Loucy (cell line): ENCODE results near the gene JOSD1.
"Not testable (repeated sequence)": the region's sequence is repeated elsewhere in the genome, so short reads cannot be mapped to it uniquely, and the experiment has no call there.

ENCODE experiments used
- H2AFZ ChIP-seq: fragments of 200-600 bp; sonication (generic); 2 replicates; pipeline ENCODE4 v1.6.0; 2016; ENCODE audit warnings: antibody characterized with exemption, mild to moderate bottlenecking, low read length, moderate library complexity
- H3F3A ChIP-seq: fragments of 200-600 bp; 2 replicates; pipeline ENCODE4 v1.6.0; 2016; ENCODE audit warnings: antibody characterized with exemption, low read depth, mild to moderate bottlenecking
- H3K27me3 ChIP-seq: fragments of 200-600 bp; sonication (generic); 2 replicates; pipeline ENCODE4 v1.6.1; 2014; ENCODE audit warnings: low read length, mild to moderate bottlenecking; ENCODE audit not compliant: insufficient read depth, poor library complexity, severe bottlenecking
- H3K36me3 ChIP-seq: fragments of 200-600 bp; sonication (generic); 2 replicates; pipeline ENCODE4 v1.6.1; 2016; ENCODE audit warnings: low read length; ENCODE audit not compliant: insufficient read depth
- H3K4me1 ChIP-seq: fragments of 200-600 bp; sonication (generic); 2 replicates; pipeline ENCODE4 v1.5.1; 2014; ENCODE audit warnings: low read length, mild to moderate bottlenecking; ENCODE audit not compliant: insufficient read depth, poor library complexity, severe bottlenecking
- H3K4me2 ChIP-seq: fragments of 200-600 bp; sonication (generic); 2 replicates; pipeline ENCODE4 v1.6.0; 2014; ENCODE audit warnings: antibody characterized with exemption, low read length, low read depth, mild to moderate bottlenecking; ENCODE audit not compliant: poor library complexity, severe bottlenecking
- H3K4me3 ChIP-seq: fragments of 200-600 bp; sonication (generic); 2 replicates; pipeline ENCODE4 v1.5.1; 2014; ENCODE audit warnings: low read length, mild to moderate bottlenecking, mixed read lengths; ENCODE audit not compliant: poor library complexity, severe bottlenecking
- H3K79me2 ChIP-seq: fragments of 200-600 bp; sonication (generic); 2 replicates; pipeline ENCODE4 v1.6.1; 2014; ENCODE audit warnings: low read length; ENCODE audit not compliant: insufficient read depth
- H3K9ac ChIP-seq: fragments of 200-600 bp; sonication (generic); 2 replicates; pipeline ENCODE4 v1.6.0; 2014; ENCODE audit warnings: mild to moderate bottlenecking, low read depth, low read length, moderate library complexity; ENCODE audit not compliant: poor library complexity, severe bottlenecking
- H3K9me2 ChIP-seq: fragments of 200-600 bp; sonication (generic); replicated peaks from 2 replicates; pipeline ENCODE4 v1.6.1; 2016; ENCODE audit warnings: low read depth, low read length, mixed read lengths
- H3K9me3 ChIP-seq: fragments of 200-600 bp; sonication (generic); 2 replicates; pipeline ENCODE4 v1.6.1; 2014; ENCODE audit warnings: mild to moderate bottlenecking, antibody characterized with exemption, low read length, low read depth; ENCODE audit not compliant: insufficient read depth
- H4K20me1 ChIP-seq: fragments of 200-600 bp; sonication (generic); 2 replicates; pipeline ENCODE4 v1.6.0; 2014; ENCODE audit warnings: antibody characterized with exemption, low read length, mild to moderate bottlenecking; ENCODE audit not compliant: insufficient read depth, poor library complexity, severe bottlenecking
- EZH2phosphoT487 ChIP-seq: fragments of 200-600 bp; IDR thresholded peaks from 2 replicates; pipeline ENCODE4 v1.6.1; 2018; ENCODE audit warnings: antibody characterized with exemption, mild to moderate bottlenecking, moderate library complexity, borderline replicate concordance
- TF ChIP-seq, protein P1 (sequence below): fragments of 200-600 bp; sonication (generic); conservative IDR thresholded peaks from 2 replicates; pipeline ENCODE4 v1.5.1; 2014; ENCODE audit warnings: mild to moderate bottlenecking, antibody characterized with exemption, low read length

The JOSD1 gene

DNA sequence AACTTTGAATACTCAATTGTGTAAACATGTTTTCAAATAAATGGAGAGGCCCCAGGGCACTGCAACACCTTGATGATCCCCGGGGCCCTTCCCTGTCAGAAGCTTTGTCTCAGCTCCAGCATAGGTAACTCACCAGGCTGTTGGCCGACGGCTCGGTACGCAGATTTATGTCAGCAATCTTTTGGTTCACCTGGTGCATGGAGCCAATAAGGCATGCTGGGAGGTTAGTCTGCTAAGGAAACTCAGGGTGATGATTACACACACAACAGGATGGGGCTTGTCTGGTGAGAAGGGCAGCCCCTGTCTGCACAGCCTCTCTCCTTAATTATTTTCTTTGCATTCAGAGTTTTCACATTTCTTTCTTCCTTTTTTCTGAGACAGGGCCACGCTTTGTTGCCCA, 55.3 kb downstream of the JOSD1 start:
- no peak for TF ChIP-seq EZH2phosphoT487
- TF ChIP-seq, protein P1, sequence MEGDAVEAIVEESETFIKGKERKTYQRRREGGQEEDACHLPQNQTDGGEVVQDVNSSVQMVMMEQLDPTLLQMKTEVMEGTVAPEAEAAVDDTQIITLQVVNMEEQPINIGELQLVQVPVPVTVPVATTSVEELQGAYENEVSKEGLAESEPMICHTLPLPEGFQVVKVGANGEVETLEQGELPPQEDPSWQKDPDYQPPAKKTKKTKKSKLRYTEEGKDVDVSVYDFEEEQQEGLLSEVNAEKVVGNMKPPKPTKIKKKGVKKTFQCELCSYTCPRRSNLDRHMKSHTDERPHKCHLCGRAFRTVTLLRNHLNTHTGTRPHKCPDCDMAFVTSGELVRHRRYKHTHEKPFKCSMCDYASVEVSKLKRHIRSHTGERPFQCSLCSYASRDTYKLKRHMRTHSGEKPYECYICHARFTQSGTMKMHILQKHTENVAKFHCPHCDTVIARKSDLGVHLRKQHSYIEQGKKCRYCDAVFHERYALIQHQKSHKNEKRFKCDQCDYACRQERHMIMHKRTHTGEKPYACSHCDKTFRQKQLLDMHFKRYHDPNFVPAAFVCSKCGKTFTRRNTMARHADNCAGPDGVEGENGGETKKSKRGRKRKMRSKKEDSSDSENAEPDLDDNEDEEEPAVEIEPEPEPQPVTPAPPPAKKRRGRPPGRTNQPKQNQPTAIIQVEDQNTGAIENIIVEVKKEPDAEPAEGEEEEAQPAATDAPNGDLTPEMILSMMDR, result no peak
- no peak overlapping the region for H3K9ac ChIP-seq

DNA sequence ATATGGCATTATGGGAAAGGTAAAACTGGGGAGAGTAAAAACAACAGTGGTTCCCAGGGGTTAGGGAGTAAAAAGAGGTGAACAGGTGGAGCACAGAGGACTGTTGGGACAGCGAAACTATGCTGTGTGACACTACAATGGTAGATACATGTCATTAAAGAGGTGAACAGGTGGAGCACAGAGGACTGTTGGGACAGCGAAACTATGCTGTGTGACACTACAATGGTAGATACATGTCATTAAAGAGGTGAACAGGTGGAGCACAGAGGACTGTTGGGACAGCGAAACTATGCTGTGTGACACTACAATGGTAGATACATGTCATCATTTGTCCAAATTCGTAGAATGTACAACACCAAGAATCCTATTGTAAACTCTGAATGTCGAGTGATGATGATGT, 56.5 kb downstream of the JOSD1 start:
- H3K9me2 ChIP-seq, H3K4me3 ChIP-seq, H3K36me3 ChIP-seq, H3K9ac ChIP-seq, H3K79me2 ChIP-seq, H3K4me2 ChIP-seq, H3K27me3 ChIP-seq, H4K20me1 ChIP-seq, H3K4me1 ChIP-seq, H3F3A ChIP-seq, H2AFZ ChIP-seq, H3K9me3 ChIP-seq: not testable (repeated sequence)

More for the DNA sequence above, 55.3 kb downstream of the JOSD1 start:
- H3K79me2 ChIP-seq, result no peaks in the 10 kb centered on the region
- no peak overlapping the region for H3K4me3 ChIP-seq
- no peaks in the 10 kb centered on the region for H4K20me1 ChIP-seq
- H3K9me2 ChIP-seq, result no peaks in the 10 kb centered on the region
- H3K27me3 ChIP-seq, result no peaks in the 10 kb centered on the region
- no peak overlapping the region for H2AFZ ChIP-seq
- H3F3A ChIP-seq, result no peaks in the 10 kb centered on the region
- no peaks in the 10 kb centered on the region for H3K9me3 ChIP-seq
- H3K4me1 ChIP-seq, result no peaks in the 10 kb centered on the region
- H3K4me2 ChIP-seq, result no peak overlapping the region
- H3K36me3 ChIP-seq, result no peaks in the 10 kb centered on the region

DNA sequence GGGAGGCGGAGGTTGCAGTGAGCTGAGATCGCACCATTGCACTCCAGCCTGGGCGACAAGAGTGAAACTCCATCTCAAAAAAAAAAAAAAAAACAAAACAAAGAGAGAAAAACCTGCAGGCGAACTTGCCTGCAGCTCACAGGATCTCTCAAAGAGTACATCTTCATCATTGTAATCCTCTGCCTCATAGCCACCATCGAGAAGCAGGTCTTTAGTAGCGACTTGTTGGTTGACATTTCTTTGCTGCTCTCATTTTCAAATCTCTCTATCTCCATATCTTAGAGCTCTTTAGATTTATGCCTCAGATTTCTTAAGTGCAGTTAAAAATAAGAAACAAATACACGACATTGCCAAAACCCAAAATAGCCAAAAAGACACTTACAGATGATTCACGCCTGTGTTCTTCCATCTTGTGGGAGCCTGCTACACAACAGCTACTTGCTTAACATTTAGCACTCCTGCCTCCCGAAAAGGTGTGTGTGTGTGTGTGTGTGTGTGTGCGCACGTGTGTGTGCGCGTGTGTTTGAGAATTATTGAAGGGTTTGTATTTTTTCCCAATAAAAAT, 59.2 kb downstream of the JOSD1 start:
- TF ChIP-seq, protein P1, result no peak
- TF ChIP-seq EZH2phosphoT487, result no peak
- Histone ChIP-seq H3K4me2 (no peak overlapping the region), H4K20me1 (no peaks in the 10 kb centered on the region), H3K27me3 (no peaks in the 10 kb centered on the region), H3K9me2 (no peaks in the 10 kb centered on the region), H2AFZ (no peak overlapping the region), H3K36me3 (no peaks in the 10 kb centered on the region), H3K4me1 (peaks cover 4% of the 10 kb centered on the region), H3K4me3 (no peak overlapping the region), H3F3A (no peaks in the 10 kb centered on the region), H3K9me3 (no peaks in the 10 kb centered on the region), H3K9ac (no peak overlapping the region), H3K79me2 (no peaks in the 10 kb centered on the region)

DNA sequence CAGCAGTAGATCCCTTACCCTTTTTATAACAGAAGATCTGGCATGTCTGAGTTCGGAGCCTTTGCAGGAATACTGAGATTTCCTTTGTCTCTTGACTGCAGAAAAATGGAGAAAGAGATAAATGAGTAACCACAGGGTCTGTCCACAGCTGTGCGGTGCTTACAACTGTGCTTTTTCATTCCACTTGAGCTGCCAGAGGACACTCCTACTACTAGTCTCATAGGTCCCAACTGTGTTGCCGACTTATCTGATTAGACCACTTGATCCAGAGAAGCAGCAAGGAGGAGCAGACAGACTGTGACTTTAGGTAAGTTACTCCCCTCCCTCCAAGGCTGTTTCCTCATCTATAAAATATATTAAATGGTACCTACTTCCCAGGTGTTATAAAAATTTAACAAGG, 62.0 kb downstream of the JOSD1 start:
- Histone ChIP-seq H3K4me1 (peaks cover 4% of the 10 kb centered on the region), H3F3A (no peaks in the 10 kb centered on the region), H4K20me1 (no peaks in the 10 kb centered on the region), H3K36me3 (no peaks in the 10 kb centered on the region), H3K9me2 (no peaks in the 10 kb centered on the region), H3K4me3 (no peak overlapping the region), H3K4me2 (no peak overlapping the region), H3K9ac (no peak overlapping the region), H3K27me3 (no peaks in the 10 kb centered on the region), H3K79me2 (no peaks in the 10 kb centered on the region), H2AFZ (no peak overlapping the region), H3K9me3 (no peaks in the 10 kb centered on the region)
- TF ChIP-seq, protein P1, result no peak
- TF ChIP-seq EZH2phosphoT487, result no peak
